H1 (cell line): Measurements from ENCODE around the gene SLC38A1. TPM values are rescaled to one million over a fixed set of nuclear protein-coding genes. Genes with fewer than 3 reads are reported as not detected.
A peak's percentile ranks its signal among the peaks of the same experiment; 100 is the strongest.

Experiments used
- CTCF ChIA-PET: fragments of 300-600 bp; sonication (Branson Sonifier 250); formaldehyde crosslinking; loops from one replicate; lab custom pipeline; 2021; ENCODE audit not compliant: partially characterized antibody; lab: Charles Lee
- POLR2A ChIA-PET: fragments of 300-600 bp; sonication (Branson Sonifier 250); formaldehyde crosslinking; loops from one replicate; lab custom pipeline; 2021; ENCODE audit warnings: inconsistent platforms; ENCODE audit not compliant: partially characterized antibody; lab: Charles Lee
- DNase-seq, 2 experiments: peaks; one replicate each; pipeline versions ENCODE4 v3.0.0 to v3.0.0-alpha.2; 2010 to 2022; ENCODE audit warnings: low spot score in 2 of 2, low read depth in 1 of 2, mixed read lengths in 1 of 2
- FAIRE-seq: peaks from 2 replicates; lab custom pipeline; 2011; peaks lifted over from hg19 to GRCh38; lab: Jason Lieb, UNC
- H2AFZ ChIP-seq: 2 replicates; pipeline ENCODE4 v1.8.1; 2012; ENCODE audit warnings: low read length, inconsistent platforms
- H2AK5ac ChIP-seq: 2 replicates; pipeline ENCODE4 v1.6.1; 2013; ENCODE audit warnings: low read depth, low read length
- H2BK120ac ChIP-seq: replicated peaks from 2 replicates; pipeline ENCODE3; 2013; ENCODE audit warnings: low read depth, low read length, inconsistent platforms
- H2BK12ac ChIP-seq: 2 replicates; pipeline ENCODE4 v1.6.1; 2013; ENCODE audit warnings: low read depth, low read length
- H2BK15ac ChIP-seq: 2 replicates; pipeline ENCODE4 v1.6.1; 2013; ENCODE audit warnings: low read length
- H2BK20ac ChIP-seq: 2 replicates; pipeline ENCODE4 v1.6.1; 2013; ENCODE audit warnings: low read length
- H2BK5ac ChIP-seq: 2 replicates; pipeline ENCODE4 v1.6.1; 2013; ENCODE audit warnings: low read depth, low read length
- H3K14ac ChIP-seq: 2 replicates; pipeline ENCODE4 v1.6.1; 2013; ENCODE audit warnings: inconsistent platforms; ENCODE audit not compliant: insufficient read length
- H3K18ac ChIP-seq: 2 replicates; pipeline ENCODE4 v1.6.1; 2013; ENCODE audit warnings: low read length; ENCODE audit errors: extremely low read depth
- H3K23ac ChIP-seq: 2 replicates; pipeline ENCODE4 v1.6.1; 2013; ENCODE audit warnings: inconsistent platforms; ENCODE audit not compliant: insufficient read length
- H3K23me2 ChIP-seq: 2 replicates; pipeline ENCODE4 v1.6.1; 2013; ENCODE audit warnings: low read depth, low read length
- H3K27ac ChIP-seq: 2 replicates; pipeline ENCODE4 v1.6.1; 2011; ENCODE audit warnings: low read depth, low read length, inconsistent platforms
- H3K27me3 ChIP-seq, 4 experiments: replicated peaks in 1 of 4; 1 replicate in 1 of 4; 2 replicates in 3 of 4; pipeline versions ENCODE4 v1.6.1 to v1.8.1; 2011 to 2013; ENCODE audit warnings: low read length in 3 of 4, mild to moderate bottlenecking in 3 of 4, inconsistent platforms in 2 of 4, mixed read lengths in 2 of 4, moderate library complexity in 1 of 4; ENCODE audit not compliant: control insufficient read depth in 3 of 4, insufficient read depth in 3 of 4; ENCODE audit errors: extremely low read depth in 1 of 4
- H3K36me3 ChIP-seq, 4 experiments: 2 replicates each; pipeline versions ENCODE4 v1.6.1 to v1.8.1; 2011 to 2013; ENCODE audit warnings: mild to moderate bottlenecking in 4 of 4, low read length in 3 of 4, moderate library complexity in 2 of 4, control low read depth in 1 of 4, inconsistent platforms in 1 of 4; ENCODE audit not compliant: insufficient read depth in 4 of 4, control insufficient read depth in 2 of 4
- H3K4ac ChIP-seq: replicated peaks from 2 replicates; pipeline ENCODE3; 2013; ENCODE audit warnings: low read length, low read depth, mixed read lengths, inconsistent platforms; ENCODE audit not compliant: insufficient read length
- H3K4me1 ChIP-seq, 4 experiments: replicated peaks in 1 of 4; 1 replicate in 1 of 4; 2 replicates in 3 of 4; pipeline versions ENCODE4 v1.6.1 to v1.8.1; 2011 to 2013; ENCODE audit warnings: low read length in 3 of 4, inconsistent platforms in 2 of 4, mixed read lengths in 1 of 4; ENCODE audit not compliant: insufficient read depth in 4 of 4, control insufficient read depth in 3 of 4
- H3K4me2 ChIP-seq, 2 experiments: 2 replicates each; pipeline versions ENCODE4 v1.6.1 to v1.8.1; 2011 to 2013; ENCODE audit warnings: low read depth in 2 of 2, low read length in 2 of 2, control low read depth in 1 of 2, inconsistent platforms in 1 of 2, mild to moderate bottlenecking in 1 of 2; ENCODE audit not compliant: insufficient read depth in 1 of 2
- H3K4me3 ChIP-seq, 4 experiments: fragments of 200-600, 300-600 bp in 1 of 4; sonication (generic), shearing (Covaris generic), sonication (Bioruptor Twin) in 1 of 4; 2 replicates each; pipeline versions ENCODE4 v1.5.1 to v1.8.1; 2011 to 2016; ENCODE audit warnings: low read length in 4 of 4, low read depth in 3 of 4, control low read depth in 2 of 4, inconsistent platforms in 2 of 4, mild to moderate bottlenecking in 2 of 4, mixed read lengths in 1 of 4, moderate library complexity in 1 of 4; ENCODE audit not compliant: insufficient read depth in 2 of 4; ENCODE audit errors: extremely low read depth in 1 of 4
- H3K56ac ChIP-seq: replicated peaks from 2 replicates; pipeline ENCODE3; 2013; ENCODE audit warnings: low read depth, mild to moderate bottlenecking, mixed read lengths, low read length, inconsistent platforms; ENCODE audit not compliant: insufficient read length
- H3K79me1 ChIP-seq: 2 replicates; pipeline ENCODE4 v1.6.1; 2013; ENCODE audit warnings: low read depth, low read length, control low read depth
- H3K79me2 ChIP-seq, 2 experiments: 2 replicates each; pipeline versions ENCODE4 v1.6.1 to v1.8.1; 2012 to 2013; ENCODE audit warnings: low read length in 2 of 2, mild to moderate bottlenecking in 2 of 2, inconsistent platforms in 1 of 2; ENCODE audit not compliant: insufficient read depth in 2 of 2, control insufficient read depth in 1 of 2
- H3K9ac ChIP-seq, 4 experiments: replicated peaks in 1 of 4; 1 replicate in 1 of 4; 2 replicates in 3 of 4; pipeline versions ENCODE4 v1.6.1 to v1.8.1; 2011 to 2013; ENCODE audit warnings: low read depth in 3 of 4, low read length in 3 of 4, control low read depth in 2 of 4, mild to moderate bottlenecking in 2 of 4, moderate library complexity in 2 of 4, inconsistent platforms in 1 of 4; ENCODE audit errors: extremely low read depth in 1 of 4
- H3K9me3 ChIP-seq, 2 experiments: 2 replicates each; pipeline versions ENCODE4 v1.6.1 to v1.8.1; 2012 to 2013; ENCODE audit warnings: mild to moderate bottlenecking in 2 of 2, moderate library complexity in 2 of 2, control low read depth in 1 of 2, inconsistent platforms in 1 of 2, low read depth in 1 of 2, low read length in 1 of 2, mixed read lengths in 1 of 2; ENCODE audit not compliant: insufficient read depth in 2 of 2
- H4K20me1 ChIP-seq, 2 experiments: replicated peaks in 1 of 2; 2 replicates each; pipeline versions ENCODE3 to v1.8.1; 2011 to 2013; ENCODE audit warnings: inconsistent platforms in 2 of 2, low read length in 2 of 2, mild to moderate bottlenecking in 1 of 2; ENCODE audit not compliant: insufficient read depth in 2 of 2, control insufficient read depth in 1 of 2
- H4K5ac ChIP-seq: 2 replicates; pipeline ENCODE4 v1.6.1; 2013; ENCODE audit warnings: low read length, low read depth, mixed read lengths, inconsistent platforms; ENCODE audit not compliant: insufficient read length
- H4K8ac ChIP-seq: 2 replicates; pipeline ENCODE4 v1.8.0; 2013; ENCODE audit warnings: mild to moderate bottlenecking, moderate library complexity, low read length, inconsistent platforms; ENCODE audit not compliant: insufficient read depth; ENCODE audit errors: extremely low read depth
- H4K91ac ChIP-seq: replicated peaks from 2 replicates; pipeline ENCODE3; 2013; ENCODE audit warnings: low read length, mixed read lengths, inconsistent platforms; ENCODE audit not compliant: insufficient read length
- ATF3 ChIP-seq: IDR thresholded peaks from 2 replicates; pipeline ENCODE4 v1.6.1; 2011; ENCODE audit warnings: low read depth, mild to moderate bottlenecking, low read length; ENCODE audit not compliant: insufficient read depth
- BRCA1 ChIP-seq: IDR thresholded peaks from 2 replicates; pipeline ENCODE4 v1.6.1; 2012; ENCODE audit warnings: low read depth, low read length, improper control_type of control experiment
- CTBP2 ChIP-seq: IDR thresholded peaks from 2 replicates; pipeline ENCODE4 v1.7.0; 2011; ENCODE audit warnings: borderline replicate concordance, mild to moderate bottlenecking, moderate library complexity, mixed read lengths, low read length; ENCODE audit not compliant: insufficient read depth, insufficient read length
- E2F6 ChIP-seq: IDR thresholded peaks from 2 replicates; pipeline ENCODE4 v1.6.1; 2012; ENCODE audit warnings: inconsistent platforms
- KDM1A ChIP-seq: fragments of 200-600, 300-600 bp; sonication (generic); IDR thresholded peaks from 2 replicates; pipeline ENCODE4 v1.7.1; 2016; ENCODE audit warnings: mild to moderate bottlenecking, low read length, borderline replicate concordance
- KDM4A ChIP-seq: IDR thresholded peaks from one replicate; pipeline ENCODE4 v1.7.1; 2012; ENCODE audit warnings: low read depth, mild to moderate bottlenecking, moderate library complexity, low read length, inconsistent platforms; ENCODE audit not compliant: severe bottlenecking
- NRF1 ChIP-seq: IDR thresholded peaks from 2 replicates; pipeline ENCODE4 v1.6.1; 2011; ENCODE audit warnings: mild to moderate bottlenecking, low read depth, low read length, improper control_type of control experiment
- SAP30 ChIP-seq: fragments of 300-600 bp; sonication (generic); IDR thresholded peaks from 2 replicates; pipeline ENCODE4 v1.7.1; 2012; ENCODE audit warnings: low read length, moderate library complexity, mild to moderate bottlenecking, inconsistent platforms; ENCODE audit not compliant: insufficient read depth, insufficient replicate concordance
- SIRT6 ChIP-seq: IDR thresholded peaks from one replicate; pipeline ENCODE4 v1.7.1; 2012; ENCODE audit warnings: low read length, inconsistent platforms
- SP2 ChIP-seq: IDR thresholded peaks from 2 replicates; pipeline ENCODE4 v1.6.1; 2012; ENCODE audit warnings: mild to moderate bottlenecking, low read length, inconsistent platforms
- TAF7 ChIP-seq: optimal IDR thresholded peaks from 2 replicates; pipeline ENCODE3; 2011; ENCODE audit warnings: low read depth, mild to moderate bottlenecking, inconsistent platforms, low read length, moderate library complexity, borderline replicate concordance
- TEAD4 ChIP-seq: IDR thresholded peaks from 2 replicates; pipeline ENCODE4 v1.6.1; 2012; ENCODE audit warnings: low read depth, low read length, inconsistent platforms, mixed read lengths
- WGBS, 2 experiments: shearing (Covaris generic) in 1 of 2; methylation state at CpG; one replicate each; pipeline versions ENCODE4 v1.1.6 to v1.1.7; 2013 to 2015; ENCODE audit warnings: low lambda C conversion rate in 2 of 2, mixed read lengths in 2 of 2, inconsistent platforms in 1 of 2, low coverage in 1 of 2, missing lambda C conversion rate in 1 of 2; ENCODE audit not compliant: insufficient replicate concordance in 2 of 2, insufficient coverage in 1 of 2, insufficient read length in 1 of 2; ENCODE audit errors: extremely low coverage in 1 of 2, missing lambda C conversion rate in 1 of 2; 5-methylcytosine and 5-hydroxymethylcytosine counted together
- polyA plus RNA-seq, 7 experiments: library from polyadenylated mRNA; depleted of rRNA in 3 of 7; stranded (reverse) in 5 of 7; unstranded in 2 of 7; fragments of >200 nt in 5 of 7; fragments of 200-250 nt in 2 of 7; gene quantifications; 1 replicate in 5 of 7; 2 replicates in 1 of 7; 4 replicates in 1 of 7; pipeline versions ENCODE4 v1.2.1 to v1.2.3, GENCODE V29; 2011 to 2013; ENCODE audit warnings: missing spikeins in 2 of 7, mixed read lengths in 2 of 7
- total RNA-seq: library from RNA; stranded (reverse); fragmentation: NEBNext Ultra II Directional; extraction: Animal tissue kit (Norgen Biotek cat#: 25700); gene quantifications from 2 replicates; pipeline ENCODE4 v1.2.1, GENCODE V29; 2021

The SLC38A1 gene
- total and polyA plus RNA-seq, 2 of the 8 experiments (the other 6 are each of a cell fraction or from before 2014, with no cell fraction given), result 83.4 to 242 TPM

- Histone ChIP-seq H3K27me3 (no peaks in the 10 kb centered on the region), H4K91ac (no peak overlapping the region), H4K20me1 (peaks cover 23 to 37% of the 10 kb centered on the region in 2 experiments), H2BK120ac (no peak overlapping the region), H3K4ac (no peak overlapping the region), H3K9me3 (no peaks in the 10 kb centered on the region), H3K23ac (no peak overlapping the region), H3K18ac (no peak overlapping the region), H3K23me2 (peaks cover 9% of the 10 kb centered on the region), H3K9ac (peak overlapping the region in 2 of 4 experiments; percentile 30 to 78; a peak in 2 of 7 replicates), H2AK5ac (no peak overlapping the region), H3K56ac (no peak overlapping the region), H3K27ac (no peak overlapping the region), H2AFZ (no peak overlapping the region), H4K8ac (no peak overlapping the region), H3K4me2 (peak overlapping the region; percentile 72 to 91), H3K4me3 (peak overlapping the region; percentile 91 to 98 (median 96)), H3K4me1 (peaks cover 11 to 31% (median 23%) of the 10 kb centered on the region in 4 experiments; a peak in 6 of 7 replicates), H2BK15ac (no peak overlapping the region), H3K14ac (no peak overlapping the region), H2BK20ac (no peak overlapping the region), H2BK12ac (no peak overlapping the region), H4K5ac (no peak overlapping the region), H3K79me2 (peaks cover 69 to 98% of the 10 kb centered on the region in 2 experiments), H3K36me3 (no peaks in the 10 kb centered on the region; a peak in 1 of 8 replicates), H2BK5ac (no peak overlapping the region), H3K79me1 (no peaks in the 10 kb centered on the region; the same call in 1 of the 2 replicates)
- FAIRE-seq (no peak), DNase-seq (no peak)
- CTCF ChIA-PET, result interaction anchor here (1.2 kb wide), 1 partner anchor 51 kb away, joined by 3 read pairs; no protein-coding TSS in a partner anchor
- WGBS, 2 experiments, result 68% methylated on average over 3 of the region's 3 CpGs; no CpG with 5 or more reads in 1 of the 2 experiments
- POLR2A ChIA-PET, result interaction anchor here (0.6 to 10.3 kb wide), 14 partner anchors 7 to 106 kb away, joined by 3 to 198 read pairs (median 4); partner anchors contain the start of gene SLC38A2
- TF ChIP-seq BRCA1, result no peak
- TF ChIP-seq KDM1A, result no peak
- no peak for TF ChIP-seq SIRT6
- TF ChIP-seq SP2, result no peak
- TF ChIP-seq NRF1, result no peak
- no peak for TF ChIP-seq ATF3
- no peak for TF ChIP-seq CTBP2
- no peak for TF ChIP-seq SAP30
- TF ChIP-seq TEAD4, result no peak
- no peak for TF ChIP-seq KDM4A
- no peak for TF ChIP-seq TAF7
- no peak for TF ChIP-seq E2F6
Observed at GRCh38 chr12:46265734-46266133, 3.1 kb downstream of the SLC38A1 start.
